Osteocyte (in vitro differentiated cells): ENCODE results near the gene CLIP3. TPM values are rescaled to one million over a fixed set of nuclear protein-coding genes. Genes with fewer than 3 reads are reported as not detected.

Experiments
- DNase-seq: peaks from one replicate; pipeline ENCODE4 v3.0.0; 2021; ENCODE audit warnings: mixed read lengths; ENCODE audit not compliant: unreplicated experiment; ENCODE audit errors: extremely low spot score
- H3K27ac Mint-ChIP-seq: one replicate; pipeline ENCODE4 v1.8.0; 2021; ENCODE audit warnings: mild to moderate bottlenecking, mixed read lengths; ENCODE audit not compliant: unreplicated experiment
- H3K27me3 Mint-ChIP-seq: one replicate; pipeline ENCODE4 v1.8.0; 2021; ENCODE audit warnings: mixed read lengths; ENCODE audit not compliant: unreplicated experiment
- H3K36me3 Mint-ChIP-seq: one replicate; pipeline ENCODE4 v1.8.0; 2021; ENCODE audit warnings: mixed read lengths; ENCODE audit not compliant: unreplicated experiment
- H3K4me1 Mint-ChIP-seq: one replicate; pipeline ENCODE4 v1.8.0; 2021; ENCODE audit warnings: mixed read lengths; ENCODE audit not compliant: unreplicated experiment
- H3K4me3 Mint-ChIP-seq: one replicate; pipeline ENCODE4 v1.8.0; 2021; ENCODE audit warnings: mild to moderate bottlenecking, moderate library complexity, mixed read lengths; ENCODE audit not compliant: unreplicated experiment
- H3K9me3 Mint-ChIP-seq: one replicate; pipeline ENCODE4 v1.8.0; 2021; ENCODE audit warnings: mixed read lengths; ENCODE audit not compliant: unreplicated experiment
- CTCF ChIP-seq: fragments of 200-600 bp; sonication (generic); IDR thresholded peaks from 2 replicates; pipeline ENCODE4 v1.5.0; 2021; ENCODE audit warnings: antibody characterized with exemption, mild to moderate bottlenecking, moderate library complexity
- total RNA-seq: library from RNA; stranded (reverse); gene quantifications from 2 replicates; pipeline ENCODE4 v1.2.1, GENCODE V29; 2021

Gene CLIP3
- total RNA-seq, 1 donor from 2014 or later: 72.8 TPM

GRCh38 chr19:35991731-35992450, 40.8 kb downstream of the CLIP3 start:
- DNase-seq: no peak
- peaks cover 18% of the 10 kb centered on the region for H3K4me1 Mint-ChIP-seq
- H3K4me3 Mint-ChIP-seq: no peak overlapping the region
- H3K36me3 Mint-ChIP-seq: no peaks in the 10 kb centered on the region
- peaks cover 12% of the 10 kb centered on the region for H3K27me3 Mint-ChIP-seq
- no peak for TF ChIP-seq CTCF
- H3K27ac Mint-ChIP-seq: no peak overlapping the region
- no peaks in the 10 kb centered on the region for H3K9me3 Mint-ChIP-seq

GRCh38 chr19:35990771-35991730, 41.6 kb downstream of the CLIP3 start:
- DNase-seq: no peak
- no peak for TF ChIP-seq CTCF
- H3K36me3 Mint-ChIP-seq: no peaks in the 10 kb centered on the region
- no peak overlapping the region for H3K4me3 Mint-ChIP-seq
- H3K4me1 Mint-ChIP-seq: peaks cover 13% of the 10 kb centered on the region
- no peak overlapping the region for H3K27ac Mint-ChIP-seq
- H3K27me3 Mint-ChIP-seq: peaks cover 15% of the 10 kb centered on the region
- H3K9me3 Mint-ChIP-seq: no peaks in the 10 kb centered on the region

- H3K27ac Mint-ChIP-seq: no peak overlapping the region
- H3K27me3 Mint-ChIP-seq: peaks cover 22% of the 10 kb centered on the region
- H3K9me3 Mint-ChIP-seq: no peaks in the 10 kb centered on the region
- no peak overlapping the region for H3K4me3 Mint-ChIP-seq
- H3K4me1 Mint-ChIP-seq: peaks cover 8% of the 10 kb centered on the region
- no peak for TF ChIP-seq CTCF
- no peaks in the 10 kb centered on the region for H3K36me3 Mint-ChIP-seq
- no peak for DNase-seq
Observed at GRCh38 chr19:35990156-35990555, 42.5 kb downstream of the CLIP3 start.

GRCh38 chr19:35988824-35989223, 43.8 kb downstream of the CLIP3 start:
- TF ChIP-seq CTCF: no peak
- Mint-ChIP-seq H3K4me1 (peaks cover 5% of the 10 kb centered on the region), H3K36me3 (no peaks in the 10 kb centered on the region), H3K27me3 (peaks cover 26% of the 10 kb centered on the region), H3K27ac (no peak overlapping the region), H3K4me3 (no peak overlapping the region), H3K9me3 (no peaks in the 10 kb centered on the region)
- no peak for DNase-seq

GRCh38 chr19:35987571-35987896, 45.1 kb downstream of the CLIP3 start:
- Mint-ChIP-seq H3K9me3 (no peaks in the 10 kb centered on the region), H3K4me3 (peak overlapping the region; percentile 60), H3K36me3 (no peaks in the 10 kb centered on the region), H3K27ac (no peak overlapping the region), H3K27me3 (peaks cover 26% of the 10 kb centered on the region), H3K4me1 (peaks cover 5% of the 10 kb centered on the region)
- DNase-seq: no peak
- no peak for TF ChIP-seq CTCF
